GM18520 (cell line): ENCODE data around the gene RAB17.

Experiments used
- ATAC-seq: cut with Tn5 transposase; IDR thresholded peaks from one replicate; pipeline ENCODE4 v1.9.1; 2021; ENCODE audit not compliant: unreplicated experiment

The RAB17 gene, protein sequence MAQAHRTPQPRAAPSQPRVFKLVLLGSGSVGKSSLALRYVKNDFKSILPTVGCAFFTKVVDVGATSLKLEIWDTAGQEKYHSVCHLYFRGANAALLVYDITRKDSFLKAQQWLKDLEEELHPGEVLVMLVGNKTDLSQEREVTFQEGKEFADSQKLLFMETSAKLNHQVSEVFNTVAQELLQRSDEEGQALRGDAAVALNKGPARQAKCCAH

DNA sequence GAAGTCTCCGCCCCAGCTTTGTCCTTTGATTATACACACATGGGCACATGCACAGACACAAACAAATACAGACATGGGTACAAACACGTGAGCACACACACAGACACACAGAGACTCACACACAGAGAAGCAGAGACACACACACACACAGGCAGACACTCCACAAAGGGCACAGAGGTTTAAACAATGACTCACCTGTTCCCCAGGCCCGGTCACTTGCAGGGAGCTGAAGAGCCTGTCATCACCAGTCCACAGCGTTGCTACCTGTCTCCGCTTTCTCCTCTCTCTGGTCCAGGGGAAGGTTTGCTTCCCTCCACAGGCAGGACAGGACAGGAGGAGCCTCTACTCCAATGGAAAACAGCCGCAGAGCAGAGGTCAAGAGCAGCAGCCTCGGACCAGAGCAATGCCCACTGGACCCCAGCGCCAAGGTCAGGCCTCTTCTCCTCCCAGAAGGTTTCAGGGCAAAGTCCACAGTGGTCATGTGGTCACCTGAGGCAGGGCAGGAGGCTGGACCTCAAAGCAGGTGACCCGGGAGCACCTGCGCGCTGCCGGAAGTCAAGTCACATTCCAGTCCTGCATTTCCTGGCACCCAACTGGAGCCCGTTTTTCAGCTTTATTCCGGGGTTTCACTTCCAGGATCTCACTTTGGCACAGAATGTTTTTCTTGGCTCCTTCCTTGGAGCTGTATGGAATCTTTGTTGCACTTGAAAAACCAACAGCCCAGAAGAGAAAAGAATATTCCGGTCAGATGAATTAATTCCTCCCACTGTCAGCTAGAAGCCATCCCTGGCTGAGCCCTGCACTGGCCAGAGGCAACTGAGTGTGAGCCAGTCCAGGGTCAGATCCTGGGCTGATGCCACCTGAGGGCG lies at the start of gene RAB17:
RAB17 (minus strand) TSS at position 463 of the 869 bp plus-strand sequence. CDS start 4,580 bp downstream, outside the sequence.
- ATAC-seq, result no peak

- ATAC-seq, result no peak
Measured at GRCh38 chr2:237639836-237640220, 49.3 kb upstream of the RAB17 start.

DNA sequence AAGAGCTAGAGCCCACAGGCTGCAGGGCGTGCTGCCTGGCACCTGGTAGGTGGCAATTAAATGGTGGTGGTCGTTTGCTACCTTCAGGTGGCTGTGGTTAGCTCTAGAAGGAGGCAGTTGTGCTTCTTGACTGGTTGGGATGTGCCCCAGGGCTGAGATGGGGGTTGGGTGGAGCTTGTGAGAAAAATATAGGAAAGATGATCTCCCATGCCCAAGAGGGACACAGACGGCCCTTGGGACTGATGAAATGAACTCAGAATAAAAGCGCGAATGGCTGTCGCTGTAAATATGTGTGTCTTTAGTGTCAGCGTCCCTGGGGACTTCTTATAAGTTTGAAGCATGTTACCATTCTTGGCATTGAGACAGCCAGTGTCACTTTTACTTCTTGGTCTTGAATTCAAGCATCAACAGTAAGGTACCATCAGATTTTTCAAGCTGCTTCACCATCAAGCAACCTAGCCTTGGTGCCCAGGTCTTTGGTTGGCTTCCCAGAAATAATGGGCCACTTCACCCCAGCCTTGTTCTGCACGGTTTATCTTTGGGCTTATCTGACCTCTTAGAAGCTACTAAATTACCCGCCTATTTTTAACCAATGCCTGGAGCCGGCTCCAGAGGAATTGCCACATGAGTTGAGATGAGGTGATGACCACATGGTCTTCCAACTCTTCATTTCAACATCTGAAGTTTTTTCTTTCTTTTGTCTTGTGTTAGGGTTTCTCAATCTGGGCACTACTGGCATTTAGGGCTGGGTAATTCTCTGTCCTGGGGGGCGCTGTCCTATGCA lies 48.7 kb upstream of the RAB17 start:
- ATAC-seq, result no peak

DNA sequence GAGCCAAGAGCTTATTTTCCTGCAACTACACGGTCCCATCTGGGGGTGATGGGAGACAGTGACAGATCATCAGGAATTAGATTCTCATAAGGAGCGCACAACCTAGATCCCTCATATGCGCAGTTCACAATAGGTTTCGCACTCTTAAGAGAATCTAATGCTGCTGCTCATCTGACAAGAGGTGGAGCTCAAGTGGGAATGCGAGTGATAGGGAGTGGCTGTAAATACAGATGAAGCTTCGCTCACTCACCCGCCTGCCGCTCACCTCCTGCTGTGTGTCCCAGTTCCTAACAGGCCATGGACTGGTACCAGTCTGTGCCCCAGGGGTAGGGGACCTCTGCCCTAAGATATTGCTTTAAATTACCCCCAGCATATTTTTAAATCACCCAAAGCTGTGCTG lies 47.6 kb upstream of the RAB17 start:
- ATAC-seq, result no peak

DNA sequence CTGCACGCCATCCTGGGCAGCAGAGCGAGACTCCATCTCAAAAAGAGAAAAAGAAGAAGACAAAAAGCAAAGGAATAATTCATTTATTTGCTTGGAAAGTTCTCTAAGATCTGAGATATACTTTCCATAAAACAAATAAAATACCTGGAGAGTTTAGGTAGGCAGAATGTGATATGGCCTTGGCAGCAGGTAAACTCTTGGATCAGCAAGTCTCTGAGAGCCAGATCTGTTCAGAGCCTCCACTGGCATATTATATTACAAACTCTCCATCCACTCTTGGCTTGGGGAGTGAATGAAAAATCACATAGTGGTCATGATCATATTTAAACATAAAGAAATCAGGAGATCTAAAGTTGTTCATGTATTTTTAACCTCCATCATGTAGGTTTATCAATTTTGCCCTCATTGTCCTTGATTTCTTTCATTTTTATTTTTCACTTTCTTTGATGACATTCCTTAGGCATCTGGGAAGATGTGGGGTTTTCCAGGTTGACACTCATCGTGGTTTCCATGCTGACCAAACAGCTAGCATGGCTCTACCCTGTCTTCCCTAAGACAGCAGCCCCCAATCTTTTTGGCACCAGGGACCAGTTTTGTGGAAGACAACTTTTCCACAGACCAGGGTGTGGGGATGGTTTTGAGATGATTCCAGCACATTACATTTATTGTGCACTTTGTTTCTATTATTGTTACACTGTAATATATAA lies 47.0 kb upstream of the RAB17 start:
- ATAC-seq, result no peak

GRCh38 chr2:237636578-237636977 lies 46.0 kb upstream of the RAB17 start:
- ATAC-seq, result no peak

GRCh38 chr2:237633061-237633561 lies 42.6 kb upstream of the RAB17 start:
- ATAC-seq, result no peak

DNA sequence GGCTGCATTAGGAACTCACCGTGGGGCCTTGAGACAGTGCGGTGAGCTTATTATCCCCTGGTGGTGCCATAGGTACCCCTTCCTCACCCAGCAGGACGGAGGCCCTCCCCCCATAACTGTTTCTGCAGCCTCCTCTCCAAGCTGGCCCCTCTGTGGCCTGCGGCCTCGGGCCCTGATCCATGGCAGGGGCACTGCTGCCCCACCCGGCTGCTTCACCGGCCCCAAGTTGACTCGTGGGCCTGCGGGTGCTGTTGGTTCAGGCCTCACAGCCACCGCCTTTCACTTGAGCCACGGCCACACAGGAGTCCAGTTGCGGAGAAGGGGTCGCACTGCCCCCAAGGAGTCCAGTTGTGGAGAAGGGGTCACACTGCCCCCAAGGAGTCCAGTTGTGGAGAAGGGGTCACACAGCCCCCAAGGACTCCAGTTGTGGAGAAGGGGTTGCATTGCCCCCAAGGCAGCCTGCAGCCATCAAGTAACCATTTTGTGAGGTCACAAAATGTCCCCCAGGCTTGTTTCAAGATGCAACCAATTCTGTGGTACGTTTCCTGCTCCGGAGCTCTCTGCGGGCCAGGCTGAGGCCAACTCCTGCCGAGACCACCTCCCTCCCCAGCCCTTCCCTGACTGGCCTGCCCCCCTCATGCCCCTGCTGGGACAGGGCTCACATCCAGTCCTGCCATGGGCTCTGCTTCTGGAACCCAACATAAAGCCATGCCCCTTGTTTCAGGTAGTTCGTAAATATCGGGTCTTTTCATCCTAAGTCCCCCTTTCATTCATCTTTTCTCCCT lies 41.5 kb upstream of the RAB17 start:
- ATAC-seq, result no peak

GRCh38 chr2:237631007-237631785 lies 40.7 kb upstream of the RAB17 start:
- no peak for ATAC-seq

- no peak for ATAC-seq
Measured at GRCh38 chr2:237630216-237631000, 39.9 kb upstream of the RAB17 start.

DNA sequence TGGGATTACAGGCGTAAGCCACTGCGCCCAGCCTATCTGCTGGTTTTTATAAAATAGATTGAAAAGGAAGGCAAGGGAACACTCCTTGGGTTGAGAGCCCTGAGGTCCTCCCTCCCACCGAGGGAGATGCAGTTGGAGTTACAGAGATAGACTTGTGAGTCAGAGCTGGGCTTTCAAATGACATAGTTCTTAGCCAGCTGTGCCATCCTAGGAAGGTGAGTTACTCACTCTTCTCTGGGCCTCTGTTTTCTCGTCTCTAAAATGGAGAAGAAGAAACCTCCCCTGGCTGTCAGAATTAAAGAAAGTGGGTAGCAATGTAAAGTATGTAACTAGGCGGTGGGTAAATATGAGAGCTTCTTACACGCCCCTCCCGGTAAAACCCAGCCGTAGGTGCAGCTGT lies 39.2 kb upstream of the RAB17 start:
- ATAC-seq, result no peak

DNA sequence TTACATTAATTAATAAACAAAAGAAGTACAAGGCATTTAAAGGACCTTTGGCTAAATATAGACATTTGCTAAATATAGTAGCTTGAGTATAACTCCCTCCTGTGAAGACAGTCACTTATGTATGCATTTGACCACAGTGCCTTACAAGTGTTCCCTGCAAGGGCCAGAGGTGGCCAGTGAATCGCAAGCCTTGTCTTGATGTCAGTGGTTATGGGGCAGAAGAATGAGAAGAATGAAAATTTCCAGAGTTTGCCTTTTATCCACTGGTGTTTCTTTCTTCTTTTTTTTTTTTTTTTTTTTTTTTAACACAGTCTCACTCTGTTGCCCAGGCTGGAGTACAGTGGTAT lies 38.6 kb upstream of the RAB17 start:
- no peak for ATAC-seq

- no peak for ATAC-seq
Measured at GRCh38 chr2:237628247-237629187, 38.0 kb upstream of the RAB17 start.

- no peak for ATAC-seq
Measured at GRCh38 chr2:237627441-237628246, 37.1 kb upstream of the RAB17 start, which contains the start of gene LRRFIP1. TSS of gene LRRFIP1 (plus strand) at chr2:237627587. CDS start at chr2:237627645, 58 bp downstream.

DNA sequence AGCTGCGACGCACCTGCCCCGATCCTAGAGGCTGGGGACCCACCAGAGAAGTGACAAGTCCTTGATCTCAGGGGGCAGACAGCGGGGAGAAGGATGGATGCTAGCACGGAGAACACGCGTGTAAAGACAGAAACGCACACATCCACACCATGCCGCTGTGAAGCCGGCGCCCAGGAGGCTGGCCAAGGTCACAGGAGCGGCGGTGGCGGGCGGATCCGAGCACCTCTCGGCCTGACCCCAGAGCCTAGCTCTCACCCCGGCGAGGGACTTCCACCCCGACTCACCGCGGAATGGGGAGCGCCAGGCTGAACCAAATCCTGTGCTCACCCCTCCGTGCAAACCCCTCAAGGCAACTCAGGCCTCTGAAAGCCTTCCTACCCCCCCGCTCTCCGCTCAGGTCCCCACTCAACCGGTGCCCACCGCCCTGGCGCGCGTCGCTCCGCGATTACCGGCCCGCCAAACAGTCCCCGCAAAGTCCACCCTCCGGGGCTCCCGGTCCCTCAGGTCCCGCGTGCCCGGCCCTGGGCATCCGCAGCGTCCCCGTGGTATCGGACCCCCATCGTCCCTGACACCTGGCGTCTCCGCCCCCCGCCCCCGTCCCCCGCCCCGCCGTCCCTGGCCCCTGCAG lies 36.4 kb upstream of the RAB17 start:
- no peak for ATAC-seq

GRCh38 chr2:237625777-237626176 lies 35.2 kb upstream of the RAB17 start:
- no peak for ATAC-seq
